Endodermal cell (in vitro differentiated cells): Measurements from ENCODE around the gene CMTM3. TPM values are rescaled to one million over a fixed set of nuclear protein-coding genes. Genes with fewer than 3 reads are reported as not detected.
A peak's percentile ranks its signal among the peaks of the same experiment; 100 is the strongest.
"Not testable (repeated sequence)": the region's sequence is repeated elsewhere in the genome, so short reads cannot be mapped to it uniquely, and the experiment has no call there.

Experiments
- DNase-seq: peaks from one replicate; pipeline ENCODE4 v3.0.0-alpha.2; 2017
- H3K27ac ChIP-seq: 2 replicates; pipeline ENCODE4 v1.5.1; 2013; ENCODE audit warnings: mild to moderate bottlenecking, low read depth, low read length, moderate library complexity
- H3K27me3 ChIP-seq: 2 replicates; pipeline ENCODE4 v1.6.1; 2013; ENCODE audit warnings: mild to moderate bottlenecking, low read length, moderate library complexity; ENCODE audit not compliant: insufficient read depth, control insufficient read depth, poor library complexity, severe bottlenecking
- H3K36me3 ChIP-seq: 2 replicates; pipeline ENCODE4 v1.7.0; 2013; ENCODE audit warnings: mild to moderate bottlenecking, low read length, moderate library complexity; ENCODE audit not compliant: control insufficient read depth, insufficient read depth
- H3K4me1 ChIP-seq: one replicate; pipeline ENCODE4 v1.7.0; 2013; ENCODE audit warnings: low read length; ENCODE audit not compliant: control insufficient read depth, insufficient read depth
- H3K4me3 ChIP-seq: 2 replicates; pipeline ENCODE4 v1.5.1; 2013; ENCODE audit warnings: mild to moderate bottlenecking, low read length, moderate library complexity
- H3K9ac ChIP-seq: 2 replicates; pipeline ENCODE4 v1.6.1; 2013; ENCODE audit warnings: mild to moderate bottlenecking, low read length, moderate library complexity; ENCODE audit not compliant: poor library complexity, severe bottlenecking; ENCODE audit errors: extremely low read depth
- H3K9me3 ChIP-seq: 2 replicates; pipeline ENCODE4 v1.6.1; 2013; ENCODE audit warnings: mild to moderate bottlenecking, low read length, moderate library complexity; ENCODE audit not compliant: control insufficient read depth
- H3K27ac Mint-ChIP-seq: 2 replicates; pipeline ENCODE4 v1.8.0; 2020; ENCODE audit warnings: mixed read lengths
- H3K27me3 Mint-ChIP-seq: 2 replicates; pipeline ENCODE4 v1.8.0; 2021; ENCODE audit warnings: mild to moderate bottlenecking, mixed read lengths; ENCODE audit not compliant: insufficient read depth
- H3K36me3 Mint-ChIP-seq: 2 replicates; pipeline ENCODE4 v1.8.0; 2020; ENCODE audit warnings: low read depth, mixed read lengths
- H3K4me1 Mint-ChIP-seq: 2 replicates; pipeline ENCODE4 v1.8.0; 2020; ENCODE audit warnings: mixed read lengths
- H3K4me3 Mint-ChIP-seq: 2 replicates; pipeline ENCODE4 v1.8.0; 2020; ENCODE audit warnings: mild to moderate bottlenecking, moderate library complexity, mixed read lengths
- H3K9me3 Mint-ChIP-seq: 2 replicates; pipeline ENCODE4 v1.8.0; 2020; ENCODE audit warnings: mild to moderate bottlenecking, mixed read lengths
- CTCF ChIP-seq: fragments of 200-600 bp; sonication (generic); conservative IDR thresholded peaks from 2 replicates; pipeline ENCODE4 v1.5.0; 2021; ENCODE audit warnings: antibody characterized with exemption, mild to moderate bottlenecking
- WGBS, 2 experiments: methylation state at CpG; one replicate each; pipeline versions ENCODE4 v1.1.5 to v1.1.7; 2013; ENCODE audit warnings: missing lambda C conversion rate in 2 of 2, mixed read lengths in 1 of 2; ENCODE audit not compliant: insufficient coverage in 1 of 2, insufficient read length in 1 of 2; 5-methylcytosine and 5-hydroxymethylcytosine counted together
- total RNA-seq, 2 donors: library from RNA; stranded (reverse); fragmentation: NEBNext Ultra II Directional in 1 of 2; extraction: Animal tissue kit (Norgen Biotek cat#: 25700) in 1 of 2; gene quantifications; 2 replicates in 1 of 2; 3 replicates in 1 of 2; pipeline ENCODE4 v1.2.1, GENCODE V29; 2021

Gene CMTM3
- total RNA-seq, 2 donors from 2014 or later, result 44.2 to 48.5 TPM

DNA sequence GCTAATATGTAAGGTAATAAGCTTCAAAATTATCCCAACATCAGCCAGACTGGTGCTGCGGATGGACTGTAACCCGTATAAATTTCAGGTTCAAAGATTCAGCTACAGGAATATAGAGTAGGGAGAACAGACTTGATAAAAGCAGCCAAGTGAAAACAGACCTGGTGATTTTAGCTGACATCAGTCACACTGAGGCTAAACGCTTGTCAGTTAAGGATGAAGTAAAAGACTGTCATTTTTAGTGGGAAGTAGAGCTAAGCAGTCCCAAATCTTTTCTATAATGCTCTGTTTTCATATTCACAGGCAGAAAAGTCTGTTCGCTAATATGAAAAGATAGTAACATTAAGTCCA lies 56.7 kb downstream of the CMTM3 start:
- Histone ChIP-seq H3K9ac (no peak overlapping the region), H3K9me3 (no peaks in the 10 kb centered on the region), H3K36me3 (peaks cover 6% of the 10 kb centered on the region), H3K27me3 (no peaks in the 10 kb centered on the region), H3K4me1 (peaks cover 7% of the 10 kb centered on the region), H3K4me3 (no peak overlapping the region), H3K27ac (peak overlapping the region; percentile 42)
- Mint-ChIP-seq H3K4me1 (peaks cover 16% of the 10 kb centered on the region), H3K4me3 (no peak overlapping the region), H3K27me3 (no peaks in the 10 kb centered on the region), H3K27ac (peak overlapping the region; percentile 85), H3K36me3 (peaks cover 4% of the 10 kb centered on the region), H3K9me3 (no peaks in the 10 kb centered on the region)
- DNase-seq, result no peak
- WGBS, 2 experiments, result 77 to 79% methylated on average over 3 to 4 of the region's 4 CpGs
- no peak for TF ChIP-seq CTCF

GRCh38 chr16:66661671-66662346 lies 57.3 kb downstream of the CMTM3 start:
- DNase-seq, H3K27me3 ChIP-seq, H3K36me3 Mint-ChIP-seq, H3K27me3 Mint-ChIP-seq, H3K9ac ChIP-seq, H3K36me3 ChIP-seq, H3K9me3 Mint-ChIP-seq, H3K4me1 ChIP-seq, H3K4me3 Mint-ChIP-seq, H3K27ac ChIP-seq, H3K9me3 ChIP-seq, H3K4me3 ChIP-seq: not testable (repeated sequence)
- WGBS, 2 experiments, result 79 to 93% methylated on average over 4 to 6 of the region's 6 CpGs
- Mint-ChIP-seq H3K4me1 (peaks cover 16% of the 10 kb centered on the region), H3K27ac (peak overlapping the region; percentile 82)

GRCh38 chr16:66662445-66663194 lies 58.1 kb downstream of the CMTM3 start:
- Mint-ChIP-seq H3K4me3 (no peak overlapping the region), H3K27ac (peak overlapping the region; percentile 82), H3K4me1 (peaks cover 16% of the 10 kb centered on the region), H3K36me3 (peaks cover 4% of the 10 kb centered on the region), H3K27me3 (no peaks in the 10 kb centered on the region), H3K9me3 (no peaks in the 10 kb centered on the region)
- Histone ChIP-seq H3K4me3 (no peak overlapping the region), H3K9ac (no peak overlapping the region), H3K4me1 (peaks cover 7% of the 10 kb centered on the region), H3K27me3 (no peaks in the 10 kb centered on the region), H3K27ac (no peak overlapping the region), H3K9me3 (no peaks in the 10 kb centered on the region), H3K36me3 (peaks cover 4% of the 10 kb centered on the region)
- WGBS, 2 experiments, result 57 to 76% methylated on average over 3 to 7 of the region's 7 CpGs
- no peak for DNase-seq
- peak; percentile 74 for TF ChIP-seq CTCF

Other genes starting within 250 kb of the CMTM3 start
- gene CDH5, start 238.0 kb upstream of the CMTM3 start, total RNA-seq, result under 1 TPM in 1 of 2 donors, not detected in 1; 0.18 TPM
- gene BEAN1, start 177.4 kb upstream of the CMTM3 start, total RNA-seq, result under 1 TPM in 1 of 2 donors, not detected in 1; 0.18 TPM
- 10 to 100 TPM in 1 of 2 donors, 1 to 10 TPM in 1; 7.9 to 11.5 TPM for gene TK2, start 54.6 kb upstream of the CMTM3 start, total RNA-seq
- gene CKLF, start 52.1 kb upstream of the CMTM3 start, total RNA-seq, result 10 to 100 TPM; 22.5 to 40.7 TPM
- gene CMTM1, start 38.3 kb upstream of the CMTM3 start, total RNA-seq, result 1 to 10 TPM; 3.8 to 5.3 TPM
- gene CMTM2, start 25.2 kb upstream of the CMTM3 start, total RNA-seq, result not detected
- gene CMTM4, start 92.0 kb downstream of the CMTM3 start, total RNA-seq, result 10 to 100 TPM; 68.2 to 76.2 TPM
- 10 to 100 TPM; 89.5 to 95.9 TPM for gene DYNC1LI2, start 146.9 kb downstream of the CMTM3 start, total RNA-seq
- gene TERB1, start 196.9 kb downstream of the CMTM3 start, total RNA-seq, result not detected
- gene NAE1, start 226.3 kb downstream of the CMTM3 start, total RNA-seq, result 100 to 1,000 TPM; 129 to 166 TPM
- gene CA7, start 239.7 kb downstream of the CMTM3 start, total RNA-seq, result not detected